HepG2 (cell line): ENCODE measurements around the gene LAMTOR2. TPM values are rescaled to one million over a fixed set of nuclear protein-coding genes. Genes with fewer than 3 reads are reported as not detected.
A peak's percentile ranks its signal among the peaks of the same experiment; 100 is the strongest.

Experiments
- ADNP ChIP-seq: sonication (generic); formaldehyde crosslinking; IDR thresholded peaks from 2 replicates; pipeline ENCODE4 v1.4.0; 2020; ENCODE audit warnings: missing genetic modification reagents
- AHR ChIP-seq: IDR thresholded peaks from 2 replicates; pipeline ENCODE4 v1.6.1; 2018; ENCODE audit warnings: missing genetic modification reagents, missing compliant biosample characterization
- ARNT ChIP-seq: fragments of 450-650 bp; IDR thresholded peaks from 2 replicates; pipeline ENCODE4 v1.6.1; 2017
- CBX1 ChIP-seq: IDR thresholded peaks from one replicate; pipeline ENCODE4 v1.6.1; 2016; ENCODE audit warnings: antibody characterized with exemption, low read depth
- CBX5 ChIP-seq: sonication (generic); formaldehyde crosslinking; IDR thresholded peaks from 2 replicates; pipeline ENCODE4 v1.4.0; 2020; ENCODE audit warnings: missing genetic modification reagents, borderline replicate concordance
- DZIP1 ChIP-seq: sonication (generic); formaldehyde crosslinking; IDR thresholded peaks from 2 replicates; pipeline ENCODE4 v1.5.0; 2020; ENCODE audit warnings: mild to moderate bottlenecking, missing genetic modification reagents
- GATAD2A ChIP-seq: IDR thresholded peaks from 2 replicates; pipeline ENCODE4 v1.6.1; 2016
- GFI1 ChIP-seq: sonication (generic); formaldehyde crosslinking; IDR thresholded peaks from 2 replicates; pipeline ENCODE4 v1.5.0; 2020; ENCODE audit warnings: missing genetic modification reagents, mild to moderate bottlenecking, borderline replicate concordance
- HES4 ChIP-seq: sonication (generic); formaldehyde crosslinking; IDR thresholded peaks from 2 replicates; pipeline ENCODE4 v1.9.0; 2021; ENCODE audit warnings: mild to moderate bottlenecking, missing genetic modification reagents, borderline replicate concordance
- IKZF5 ChIP-seq: IDR thresholded peaks from 2 replicates; pipeline ENCODE4 v1.6.1; 2018; ENCODE audit warnings: missing genetic modification reagents, mild to moderate bottlenecking, missing compliant biosample characterization
- JARID2 ChIP-seq: sonication (generic); formaldehyde crosslinking; IDR thresholded peaks from 2 replicates; pipeline ENCODE4 v1.8.1; 2023; ENCODE audit warnings: missing genetic modification reagents, inconsistent platforms; ENCODE audit not compliant: insufficient replicate concordance
- KDM2A ChIP-seq: sonication (generic); formaldehyde crosslinking; IDR thresholded peaks from 2 replicates; pipeline ENCODE4 v1.4.0; 2020; ENCODE audit warnings: low read depth, missing genetic modification reagents, borderline replicate concordance
- KDM5B ChIP-seq: sonication (generic); formaldehyde crosslinking; IDR thresholded peaks from 2 replicates; pipeline ENCODE4 v1.4.0; 2020; ENCODE audit warnings: missing genetic modification reagents, mild to moderate bottlenecking, borderline replicate concordance
- MIER2 ChIP-seq: IDR thresholded peaks from 2 replicates; pipeline ENCODE4 v1.6.1; 2016; ENCODE audit warnings: missing biosample characterization, missing genetic modification reagents
- MXD4 ChIP-seq: IDR thresholded peaks from 2 replicates; pipeline ENCODE4 v1.6.1; 2016; ENCODE audit warnings: mild to moderate bottlenecking, missing biosample characterization, missing genetic modification reagents
- MYNN ChIP-seq: sonication (generic); formaldehyde crosslinking; IDR thresholded peaks from 2 replicates; pipeline ENCODE4 v1.4.0; 2020; ENCODE audit warnings: mild to moderate bottlenecking, low read depth, missing genetic modification reagents
- NR1H2 ChIP-seq: sonication (generic); formaldehyde crosslinking; IDR thresholded peaks from 2 replicates; pipeline ENCODE4 v1.8.1; 2022; ENCODE audit warnings: low read depth, missing genetic modification reagents, borderline replicate concordance
- SIX4 ChIP-seq: sonication (generic); formaldehyde crosslinking; IDR thresholded peaks from 2 replicates; pipeline ENCODE4 v1.4.0; 2020; ENCODE audit warnings: missing genetic modification reagents
- SMC3 ChIP-seq: IDR thresholded peaks from 2 replicates; pipeline ENCODE4 v1.6.1; 2011; ENCODE audit warnings: low read length, improper control_type of control experiment
- SOX5 ChIP-seq: IDR thresholded peaks from 2 replicates; pipeline ENCODE4 v1.6.1; 2016; ENCODE audit warnings: borderline replicate concordance
- ZBTB49 ChIP-seq: sonication (generic); formaldehyde crosslinking; IDR thresholded peaks from 2 replicates; pipeline ENCODE4 v1.4.0; 2020; ENCODE audit warnings: missing genetic modification reagents, borderline replicate concordance
- ZBTB8A ChIP-seq: sonication (generic); formaldehyde crosslinking; IDR thresholded peaks from 2 replicates; pipeline ENCODE4 v1.4.0; 2020; ENCODE audit warnings: mild to moderate bottlenecking, low read depth, missing genetic modification reagents, borderline replicate concordance
- ZFY ChIP-seq: sonication (generic); formaldehyde crosslinking; IDR thresholded peaks from 2 replicates; pipeline ENCODE4 v1.4.0; 2020; ENCODE audit warnings: missing genetic modification reagents
- ZNF101 ChIP-seq: sonication (generic); formaldehyde crosslinking; IDR thresholded peaks from 2 replicates; pipeline ENCODE4 v1.4.0; 2020; ENCODE audit warnings: mild to moderate bottlenecking, low read depth, missing genetic modification reagents, borderline replicate concordance
- ZNF160 ChIP-seq: sonication (generic); formaldehyde crosslinking; IDR thresholded peaks from 2 replicates; pipeline ENCODE4 v1.8.0; 2022; ENCODE audit warnings: mild to moderate bottlenecking, inconsistent platforms, missing genetic modification reagents
- ZNF343 ChIP-seq: sonication (generic); formaldehyde crosslinking; IDR thresholded peaks from 2 replicates; pipeline ENCODE4 v1.4.0; 2020; ENCODE audit warnings: mild to moderate bottlenecking, missing genetic modification reagents
- ZNF746 ChIP-seq: sonication (generic); formaldehyde crosslinking; IDR thresholded peaks from 2 replicates; pipeline ENCODE4 v1.8.0; 2022; ENCODE audit warnings: mild to moderate bottlenecking, missing genetic modification reagents
- polyA plus RNA-seq, 8 experiments: library from polyadenylated mRNA; depleted of rRNA in 3 of 8; stranded (reverse) in 7 of 8; unstranded in 1 of 8; fragments of >200 nt; fragmentation: Illumina TruSeq in 4 of 8; extraction: Trizol in 4 of 8; gene quantifications; 2 replicates each; pipeline versions ENCODE4 v1.2.1 to v1.2.3, GENCODE V29; 2011 to 2016; ENCODE audit warnings: low read depth in 4 of 8, missing spikeins in 1 of 8, mixed read lengths in 1 of 8; ENCODE audit not compliant: insufficient read depth in 1 of 8
- total RNA-seq, 5 experiments: library from RNA; depleted of rRNA; stranded (reverse); fragments of >200 nt; fragmentation: Illumina TruSeq; extraction: Trizol; gene quantifications; 2 replicates each; pipeline ENCODE4 v1.2.3, GENCODE V29; 2016; ENCODE audit warnings: low read depth in 1 of 5
- TF ChIP-seq, protein P1 (sequence below): IDR thresholded peaks from 2 replicates; pipeline ENCODE4 v1.6.1; 2016; ENCODE audit warnings: missing genetic modification reagents, missing compliant biosample characterization

Gene LAMTOR2
- total and polyA plus RNA-seq, 2 of the 13 experiments (the other 11 are each of a cell fraction or from before 2014, with no cell fraction given) = 36.5 to 66.4 TPM

GRCh38 chr1:156090840-156091188 is 36.2 kb downstream of the LAMTOR2 start (continued):
- TF ChIP-seq, protein P1, sequence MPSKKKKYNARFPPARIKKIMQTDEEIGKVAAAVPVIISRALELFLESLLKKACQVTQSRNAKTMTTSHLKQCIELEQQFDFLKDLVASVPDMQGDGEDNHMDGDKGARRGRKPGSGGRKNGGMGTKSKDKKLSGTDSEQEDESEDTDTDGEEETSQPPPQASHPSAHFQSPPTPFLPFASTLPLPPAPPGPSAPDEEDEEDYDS (CRISPR knock-in tag) = no peak
- TF ChIP-seq NR1H2 (CRISPR knock-in tag) = no peak
- no peak for TF ChIP-seq ZNF343 (CRISPR knock-in tag)
- TF ChIP-seq ZNF160 = no peak
- TF ChIP-seq HES4 (CRISPR knock-in tag) = no peak
- TF ChIP-seq ZBTB8A (CRISPR knock-in tag) = no peak
- TF ChIP-seq ADNP (CRISPR knock-in tag) = no peak
- TF ChIP-seq IKZF5 (CRISPR knock-in tag) = peak; percentile 35; the same call in 1 of the 2 replicates
- TF ChIP-seq GATAD2A (CRISPR knock-in tag) = 0 out of 2 replicates have a peak, but pooled peaks have one; percentile 16
- 0 out of 2 replicates have a peak, but pooled peaks have one; percentile 42 for TF ChIP-seq MXD4 (CRISPR knock-in tag)
- TF ChIP-seq MIER2 (CRISPR knock-in tag) = no peak
- TF ChIP-seq GFI1 (CRISPR knock-in tag) = no peak
- TF ChIP-seq CBX1 = no peak
- TF ChIP-seq ZFY (CRISPR knock-in tag) = no peak
- peak; percentile 25; the same call in 1 of the 2 replicates for TF ChIP-seq SOX5 (CRISPR knock-in tag)
- TF ChIP-seq KDM2A = peak; percentile 41; the same call in 1 of the 2 replicates
- TF ChIP-seq ARNT = no peak
- no peak for TF ChIP-seq CBX5 (CRISPR knock-in tag)
- no peak for TF ChIP-seq ZNF746 (CRISPR knock-in tag)
- TF ChIP-seq MYNN (CRISPR knock-in tag) = no peak
- TF ChIP-seq ZBTB49 (CRISPR knock-in tag) = no peak
- TF ChIP-seq ZNF101 (CRISPR knock-in tag) = no peak
- peak; percentile 32; the same call in 1 of the 2 replicates for TF ChIP-seq KDM5B (CRISPR knock-in tag)
- TF ChIP-seq AHR (CRISPR knock-in tag) = no peak
- no peak for TF ChIP-seq JARID2 (CRISPR knock-in tag)
- peak; percentile 74 for TF ChIP-seq SMC3
- no peak for TF ChIP-seq SIX4 (CRISPR knock-in tag)
- TF ChIP-seq DZIP1 (CRISPR knock-in tag) = no peak
